Liver (tissue), 9 donors: ENCODE results near the gene CLEC3B. TPM values are rescaled to one million over a fixed set of nuclear protein-coding genes. Genes with fewer than 3 reads are reported as not detected.

Source experiments
- DNase-seq: peaks from one replicate; pipeline ENCODE4 v3.0.0-alpha.2; 2017; ENCODE audit warnings: low spot score
- H3K27ac ChIP-seq, 2 donors: one replicate each; pipeline ENCODE4 v1.7.0; 2013; ENCODE audit warnings: inconsistent platforms in 2 of 2, low read length in 2 of 2, control low read depth in 1 of 2, low read depth in 1 of 2, mild to moderate bottlenecking in 1 of 2
- H3K27me3 ChIP-seq, 4 donors: one replicate each; pipeline versions ENCODE4 v1.6.1 to v1.7.0; 2013; ENCODE audit warnings: low read length in 3 of 4, inconsistent platforms in 1 of 4, mild to moderate bottlenecking in 1 of 4, moderate library complexity in 1 of 4; ENCODE audit not compliant: control insufficient read depth in 4 of 4, insufficient read depth in 4 of 4
- H3K36me3 ChIP-seq, 4 donors: one replicate each; pipeline versions ENCODE4 v1.6.1 to v1.7.0; 2013; ENCODE audit warnings: low read length in 3 of 4, mild to moderate bottlenecking in 3 of 4, low read depth in 1 of 4, moderate library complexity in 1 of 4; ENCODE audit not compliant: control insufficient read depth in 4 of 4, insufficient read depth in 3 of 4
- H3K4me1 ChIP-seq, 4 donors: one replicate each; pipeline versions ENCODE4 v1.6.1 to v1.7.0; 2013; ENCODE audit warnings: low read length in 3 of 4, mild to moderate bottlenecking in 3 of 4, moderate library complexity in 1 of 4; ENCODE audit not compliant: control insufficient read depth in 4 of 4, insufficient read depth in 4 of 4
- H3K4me3 ChIP-seq, 3 donors: one replicate each; pipeline versions ENCODE4 v1.6.1 to v1.7.0; 2013; ENCODE audit warnings: low read length in 3 of 3, control low read depth in 1 of 3, low read depth in 1 of 3, mild to moderate bottlenecking in 1 of 3
- H3K9ac ChIP-seq, 2 donors: one replicate each; pipeline ENCODE4 v1.7.0; 2013; ENCODE audit warnings: low read length in 2 of 2, mild to moderate bottlenecking in 2 of 2, moderate library complexity in 2 of 2, control low read depth in 1 of 2, low read depth in 1 of 2
- H3K9me3 ChIP-seq, 4 donors: one replicate each; pipeline versions ENCODE4 v1.6.1 to v1.7.0; 2013; ENCODE audit warnings: low read length in 3 of 4; ENCODE audit not compliant: control insufficient read depth in 4 of 4
- ATF3 ChIP-seq: IDR thresholded peaks from 2 replicates; pipeline ENCODE4 v1.6.1; 2016; ENCODE audit warnings: antibody characterized with exemption
- CTCF ChIP-seq: fragments of 150-350 bp; IDR thresholded peaks from 2 replicates; pipeline ENCODE4 v1.5.1; 2017; ENCODE audit warnings: improper control_type of control experiment, low read depth, low read length; ENCODE audit not compliant: missing input control
- EGR1 ChIP-seq, 2 donors: IDR thresholded peaks; 2 replicates each; pipeline ENCODE4 v1.6.1; 2016 to 2018; ENCODE audit warnings: antibody characterized with exemption in 2 of 2, low read depth in 2 of 2
- FOXA1 ChIP-seq: IDR thresholded peaks from 2 replicates; pipeline ENCODE4 v1.6.1; 2016; ENCODE audit warnings: antibody characterized with exemption
- FOXA2 ChIP-seq: IDR thresholded peaks from 2 replicates; pipeline ENCODE4 v1.6.1; 2016; ENCODE audit warnings: antibody characterized with exemption
- GABPA ChIP-seq, 2 donors: IDR thresholded peaks in 1 of 2; conservative IDR thresholded peaks in 1 of 2; 2 replicates each; pipeline ENCODE4 v1.6.1; 2016; ENCODE audit warnings: antibody characterized with exemption in 2 of 2, mild to moderate bottlenecking in 1 of 2, moderate library complexity in 1 of 2
- HNF4A ChIP-seq, 2 donors: conservative IDR thresholded peaks; 2 replicates each; pipeline ENCODE4 v1.6.1; 2016; ENCODE audit warnings: antibody characterized with exemption in 2 of 2, mild to moderate bottlenecking in 2 of 2
- HNF4G ChIP-seq: IDR thresholded peaks from 2 replicates; pipeline ENCODE4 v1.6.1; 2016; ENCODE audit warnings: antibody characterized with exemption
- JUND ChIP-seq, 2 donors: IDR thresholded peaks; 2 replicates each; pipeline ENCODE4 v1.6.1; 2016; ENCODE audit warnings: antibody characterized with exemption in 2 of 2
- MAX ChIP-seq: IDR thresholded peaks from 2 replicates; pipeline ENCODE4 v1.6.1; 2016; ENCODE audit warnings: antibody characterized with exemption
- NR2F2 ChIP-seq: IDR thresholded peaks from 2 replicates; pipeline ENCODE4 v1.6.1; 2016; ENCODE audit warnings: antibody characterized with exemption
- RAD21 ChIP-seq, 2 donors: IDR thresholded peaks; 2 replicates each; pipeline ENCODE4 v1.6.1; 2016; ENCODE audit warnings: antibody characterized with exemption in 2 of 2, mild to moderate bottlenecking in 2 of 2
- REST ChIP-seq: IDR thresholded peaks from 2 replicates; pipeline ENCODE4 v1.6.1; 2016; ENCODE audit warnings: antibody characterized with exemption, mild to moderate bottlenecking
- RXRA ChIP-seq, 2 donors: IDR thresholded peaks; 2 replicates each; pipeline ENCODE4 v1.6.1; 2017 to 2018; ENCODE audit warnings: antibody characterized with exemption in 2 of 2, mild to moderate bottlenecking in 1 of 2
- SP1 ChIP-seq: IDR thresholded peaks from 2 replicates; pipeline ENCODE4 v1.6.1; 2018; ENCODE audit warnings: antibody characterized with exemption, mild to moderate bottlenecking
- TAF1 ChIP-seq: conservative IDR thresholded peaks from 2 replicates; pipeline ENCODE4 v1.6.1; 2016; ENCODE audit warnings: antibody characterized with exemption, mild to moderate bottlenecking
- YY1 ChIP-seq: IDR thresholded peaks from 2 replicates; pipeline ENCODE4 v1.6.1; 2016; ENCODE audit warnings: antibody characterized with exemption, mild to moderate bottlenecking
- WGBS: extraction: QIAGEN DNeasy Blood & Tissue Kit; methylation state at CpG from one replicate; pipeline ENCODE4 v1.1.7; 2013; 5-methylcytosine and 5-hydroxymethylcytosine counted together
- polyA plus RNA-seq, 2 donors: library from polyadenylated mRNA; stranded (reverse) in 1 of 2; unstranded in 1 of 2; fragments of 200-250 nt in 1 of 2; fragments of >200 nt in 1 of 2; fragmentation: Nextera tagmentation in 1 of 2; extraction: Ambion mirVana in 1 of 2; gene quantifications; one replicate each; pipeline versions ENCODE4 v1.2.1 to v1.2.3, GENCODE V29; 2013 to 2015
- total RNA-seq, 2 donors: library from RNA; depleted of rRNA; stranded (reverse); fragments of >200 nt; gene quantifications; one replicate each; pipeline ENCODE4 v1.2.3, GENCODE V29; 2014
- donor health status: healthy.
- donor health status: healthy.
- donor health status: healthy.
- donor health status: healthy.
- donor health status: healthy.

Gene CLEC3B
- total and polyA plus RNA-seq, 4 donors, result 7.7 to 28.8 (median 13.0) TPM

GRCh38 chr3:45029661-45030060, 3.6 kb downstream of the CLEC3B start (continued):
- no peak for TF ChIP-seq ATF3
- no peak for TF ChIP-seq GABPA (IDR thresholded peaks at IDR 0.05 in 1 of 2, conservative IDR thresholded peaks at IDR 0.05 in 1 of 2)
- TF ChIP-seq HNF4G, result no peak
- TF ChIP-seq HNF4A (conservative IDR thresholded peaks at IDR 0.05), result no peak
- no peak for TF ChIP-seq RXRA (IDR thresholded peaks at IDR 0.05)
- no peak for TF ChIP-seq JUND (IDR thresholded peaks at IDR 0.05)
- TF ChIP-seq FOXA1, result no peak
- no peak for TF ChIP-seq FOXA2

- H3K9ac ChIP-seq, result no peak overlapping the region
- 63% methylated on average over 3 of the region's 3 CpGs for WGBS
- no peaks in the 10 kb centered on the region for H3K36me3 ChIP-seq
- H3K9me3 ChIP-seq, result no peaks in the 10 kb centered on the region
- H3K27ac ChIP-seq, result no peak overlapping the region
- no peak for DNase-seq
- no peak overlapping the region for H3K4me3 ChIP-seq
- no peaks in the 10 kb centered on the region for H3K27me3 ChIP-seq
- no peak for TF ChIP-seq JUND (IDR thresholded peaks at IDR 0.05)
- TF ChIP-seq REST, result no peak
- no peak for TF ChIP-seq ATF3
- no peak for TF ChIP-seq YY1
- no peak for TF ChIP-seq NR2F2
- TF ChIP-seq HNF4A (conservative IDR thresholded peaks at IDR 0.05), result no peak
- no peak for TF ChIP-seq EGR1 (IDR thresholded peaks at IDR 0.05; ENCODE audit: low read depth in 2 of 2)
- no peak for TF ChIP-seq HNF4G
- TF ChIP-seq SP1, result no peak
- no peak for TF ChIP-seq CTCF
- TF ChIP-seq MAX, result no peak
- no peak for TF ChIP-seq RXRA (IDR thresholded peaks at IDR 0.05)
- no peak for TF ChIP-seq TAF1
- TF ChIP-seq RAD21 (IDR thresholded peaks at IDR 0.05), result no peak
- peaks cover 0 to 18% (median 2%) of the 10 kb centered on the region in 4 donors for H3K4me1 ChIP-seq
Observed at GRCh38 chr3:45031531-45031930, 5.4 kb downstream of the CLEC3B start.
